GM12878 (cell line): ENCODE measurements around the gene TTLL12. TPM values are rescaled to one million over a fixed set of nuclear protein-coding genes. Genes with fewer than 3 reads are reported as not detected.

Source experiments
- ATAC-seq: fragments of 200-7000 bp; cut with Tn5 transposase; 3 replicates; pipeline ENCODE4 v1.9.1; 2020; ENCODE audit warnings: mild to moderate bottlenecking, moderate library complexity
- BruUV-seq: library from RNA; stranded (reverse); fragments of 400-500 nt; replicated peaks from 2 replicates; lab custom pipeline; 2021; lab: Mats Ljungman, UMichigan
- CTCF ChIA-PET: fragments of 300-600 bp; sonication (Branson Sonifier 250); formaldehyde crosslinking; extraction: SDS; loops from one replicate; lab custom pipeline; 2021; ENCODE audit warnings: inconsistent platforms; lab: Yijun Ruan, JAX
- POLR2A ChIA-PET: fragments of 350-600 bp; formaldehyde crosslinking; extraction: SDS; loops from one replicate; lab custom pipeline; 2021; ENCODE audit warnings: inconsistent platforms; lab: Charles Lee
- RAD21 ChIA-PET: fragments of 300-600 bp; sonication (Branson Sonifier 250); formaldehyde crosslinking; loops from one replicate; lab custom pipeline; 2023; ENCODE audit warnings: antibody characterized with exemption; ENCODE audit not compliant: unreplicated experiment; lab: Charles Lee
- SMC1A ChIA-PET: fragments of 300-600 bp; sonication (Branson Sonifier 250); formaldehyde crosslinking; loops from one replicate; lab custom pipeline; 2023; ENCODE audit not compliant: unreplicated experiment, uncharacterized antibody; lab: Charles Lee
- DNase-seq: peaks from one replicate; pipeline ENCODE4 v3.0.0-alpha.2; 2011; ENCODE audit warnings: low read depth, low spot score
- FAIRE-seq: peaks from 3 replicates; lab custom pipeline; 2011; peaks lifted over from hg19 to GRCh38; lab: Jason Lieb, UNC
- H2AFZ ChIP-seq: 2 replicates; pipeline ENCODE4 v1.6.0; 2011; ENCODE audit warnings: low read depth, low read length, control low read depth; ENCODE audit not compliant: control insufficient read depth
- H3K27ac ChIP-seq: 2 replicates; pipeline ENCODE4 v1.5.1; 2011; ENCODE audit warnings: control low read depth; ENCODE audit not compliant: control insufficient read depth, insufficient read depth
- H3K27me3 ChIP-seq, 2 experiments: replicated peaks in 1 of 2; 2 replicates each; pipeline versions ENCODE4 v1.6.0 to v1.6.1; 2011; ENCODE audit warnings: low read length in 1 of 2; ENCODE audit not compliant: control insufficient read depth in 2 of 2, insufficient read depth in 2 of 2
- H3K36me3 ChIP-seq, 2 experiments: 2 replicates each; pipeline ENCODE4 v1.5.1; 2011; ENCODE audit warnings: low read length in 1 of 2; ENCODE audit not compliant: control insufficient read depth in 2 of 2, insufficient read depth in 2 of 2
- H3K4me1 ChIP-seq: 2 replicates; pipeline ENCODE4 v1.6.1; 2011; ENCODE audit warnings: mild to moderate bottlenecking, low read length, moderate library complexity, mixed read lengths; ENCODE audit not compliant: control insufficient read depth, insufficient read depth
- H3K4me2 ChIP-seq: 2 replicates; pipeline ENCODE4 v1.6.0; 2011; ENCODE audit warnings: control low read depth; ENCODE audit not compliant: control insufficient read depth, insufficient read depth
- H3K4me3 ChIP-seq: fragments of 200-600 bp; sonication (generic); 2 replicates; pipeline ENCODE4 v1.5.1; 2016
- H3K79me2 ChIP-seq: 2 replicates; pipeline ENCODE4 v1.6.0; 2011; ENCODE audit warnings: low read length; ENCODE audit not compliant: control insufficient read depth, insufficient read depth
- H3K9ac ChIP-seq: 2 replicates; pipeline ENCODE4 v1.8.0; 2011; ENCODE audit warnings: low read length, control low read depth, mixed read lengths; ENCODE audit not compliant: control insufficient read depth, insufficient read depth
- H3K9me3 ChIP-seq: replicated peaks from 3 replicates; pipeline ENCODE4 v1.5.1; 2011; ENCODE audit warnings: mild to moderate bottlenecking, low read length; ENCODE audit not compliant: control insufficient read depth, insufficient read depth
- H4K20me1 ChIP-seq: 2 replicates; pipeline ENCODE4 v1.6.0; 2011; ENCODE audit not compliant: control insufficient read depth, insufficient read depth
- BACH1 ChIP-seq: fragments of 450-650 bp; IDR thresholded peaks from 2 replicates; pipeline ENCODE4 v1.6.1; 2017; ENCODE audit warnings: mild to moderate bottlenecking, borderline replicate concordance
- BCLAF1 ChIP-seq: fragments of 450-650 bp; IDR thresholded peaks from 2 replicates; pipeline ENCODE4 v1.6.1; 2017; ENCODE audit warnings: antibody characterized with exemption, mild to moderate bottlenecking, moderate library complexity
- CHD2 ChIP-seq: IDR thresholded peaks from 2 replicates; pipeline ENCODE4 v1.6.1; 2011; ENCODE audit warnings: low read depth, low read length, improper control_type of control experiment, borderline replicate concordance
- CREB1 ChIP-seq: IDR thresholded peaks from 2 replicates; pipeline ENCODE4 v1.6.1; 2012; ENCODE audit warnings: low read depth, mild to moderate bottlenecking, inconsistent platforms
- EED ChIP-seq: sonication (generic); IDR thresholded peaks from 2 replicates; pipeline ENCODE4 v1.6.1; 2016; ENCODE audit warnings: antibody characterized with exemption, low read depth
- ETV6 ChIP-seq, 2 experiments: fragments of 450-650 bp in 1 of 2; IDR thresholded peaks in 1 of 2; conservative IDR thresholded peaks in 1 of 2; 2 replicates each; pipeline ENCODE4 v1.6.1; 2014; ENCODE audit warnings: antibody characterized with exemption in 1 of 2, borderline replicate concordance in 1 of 2, low read depth in 1 of 2, mild to moderate bottlenecking in 1 of 2, moderate library complexity in 1 of 2
- FOS ChIP-seq: IDR thresholded peaks from 3 replicates; pipeline ENCODE4 v1.6.1; 2011; ENCODE audit warnings: borderline replicate concordance; ENCODE audit not compliant: insufficient read length; ENCODE audit errors: extremely low read depth
- FOXM1 ChIP-seq: IDR thresholded peaks from 2 replicates; pipeline ENCODE4 v1.6.1; 2012; ENCODE audit warnings: low read depth, mild to moderate bottlenecking, inconsistent platforms, low read length, moderate library complexity
- HDAC2 ChIP-seq: fragments of 200-600 bp; sonication (generic); IDR thresholded peaks from 2 replicates; pipeline ENCODE4 v1.6.1; 2017
- KLF5 ChIP-seq: fragments of 450-650 bp; IDR thresholded peaks from 2 replicates; pipeline ENCODE4 v1.6.1; 2014; ENCODE audit warnings: mild to moderate bottlenecking; ENCODE audit not compliant: partially characterized antibody
- MTA3 ChIP-seq: IDR thresholded peaks from 2 replicates; pipeline ENCODE4 v1.6.1; 2012; ENCODE audit warnings: low read length, inconsistent platforms, borderline replicate concordance
- NR2F1 ChIP-seq: fragments of 450-650 bp; conservative IDR thresholded peaks from 2 replicates; pipeline ENCODE4 v1.6.1; 2017; ENCODE audit warnings: mild to moderate bottlenecking
- PAX8 ChIP-seq: fragments of 450-650 bp; IDR thresholded peaks from 2 replicates; pipeline ENCODE4 v1.6.1; 2017; ENCODE audit warnings: mild to moderate bottlenecking, moderate library complexity
- RBBP5 ChIP-seq: fragments of 200-600 bp; sonication (generic); conservative IDR thresholded peaks from 2 replicates; pipeline ENCODE4 v1.6.1; 2016
- RCOR1 ChIP-seq: conservative IDR thresholded peaks from 2 replicates; pipeline ENCODE4 v1.6.1; 2012; ENCODE audit warnings: low read depth, low read length, improper control_type of control experiment
- SMC3 ChIP-seq: IDR thresholded peaks from 2 replicates; pipeline ENCODE4 v1.6.1; 2011; ENCODE audit warnings: low read length, improper control_type of control experiment, borderline replicate concordance
- SP1 ChIP-seq: IDR thresholded peaks from one replicate; pipeline ENCODE4 v1.6.1; 2011; ENCODE audit warnings: low read depth, low read length
- TCF12 ChIP-seq: IDR thresholded peaks from 2 replicates; pipeline ENCODE4 v1.6.1; 2011; ENCODE audit warnings: low read depth, mild to moderate bottlenecking, low read length
- WGBS: methylation state at CpG from one replicate; pipeline ENCODE4 v1.1.6; 2016; ENCODE audit warnings: low lambda C conversion rate; ENCODE audit not compliant: insufficient replicate concordance, insufficient coverage; ENCODE audit errors: missing lambda C conversion rate; 5-methylcytosine and 5-hydroxymethylcytosine counted together
- in situ Hi-C: fragments of 300-500 bp; cut with MboI; formaldehyde crosslinking; loops from 9 replicates; pipeline ENCODE4 v1.14.3; 2018; ENCODE audit warnings: mixed read lengths
- intact Hi-C: fragments of 100-400 bp; cut with micrococcal nuclease; formaldehyde crosslinking; loops from one replicate; pipeline ENCODE4 v1.14.2; 2022; ENCODE audit not compliant: unreplicated experiment
- polyA plus RNA-seq, 11 experiments: library from polyadenylated mRNA; depleted of rRNA in 4 of 11; unstranded in 6 of 11; stranded (reverse) in 5 of 11; fragments of >200 nt; fragmentation: Nextera tagmentation in 4 of 11; fragmentation: Illumina TruSeq in 1 of 11; extraction: Ambion mirVana in 4 of 11; extraction: Trizol in 1 of 11; gene quantifications; 1 replicate in 1 of 11; 2 replicates in 10 of 11; pipeline versions ENCODE4 v1.2.1 to v1.2.3, GENCODE V29; 2011 to 2016; ENCODE audit warnings: inconsistent platforms in 2 of 11, missing spikeins in 2 of 11, low read depth in 1 of 11
- total RNA-seq, 4 experiments: library from RNA; depleted of rRNA in 3 of 4; stranded (reverse); fragments of >200 nt in 3 of 4; fragmentation: Illumina TruSeq in 1 of 4; extraction: Trizol in 1 of 4; gene quantifications; 2 replicates each; pipeline versions ENCODE4 v1.2.1 to v1.2.3, GENCODE V29; 2013 to 2021
- TF ChIP-seq, protein P1 (sequence below): fragments of 450-650 bp; IDR thresholded peaks from 2 replicates; pipeline ENCODE4 v1.6.1; 2016; ENCODE audit warnings: mild to moderate bottlenecking
- TF ChIP-seq, protein P2 (sequence below): IDR thresholded peaks from 2 replicates; pipeline ENCODE4 v1.6.1; 2011; ENCODE audit warnings: low read depth, mild to moderate bottlenecking, low read length, moderate library complexity, borderline replicate concordance; ENCODE audit errors: extremely low read depth

The TTLL12 gene
- total and polyA plus RNA-seq, 10 of the 15 experiments (the other 5 are each of a cell fraction or from before 2014, with no cell fraction given) = 1.00 to 89.8 (median 38.5) TPM

DNA sequence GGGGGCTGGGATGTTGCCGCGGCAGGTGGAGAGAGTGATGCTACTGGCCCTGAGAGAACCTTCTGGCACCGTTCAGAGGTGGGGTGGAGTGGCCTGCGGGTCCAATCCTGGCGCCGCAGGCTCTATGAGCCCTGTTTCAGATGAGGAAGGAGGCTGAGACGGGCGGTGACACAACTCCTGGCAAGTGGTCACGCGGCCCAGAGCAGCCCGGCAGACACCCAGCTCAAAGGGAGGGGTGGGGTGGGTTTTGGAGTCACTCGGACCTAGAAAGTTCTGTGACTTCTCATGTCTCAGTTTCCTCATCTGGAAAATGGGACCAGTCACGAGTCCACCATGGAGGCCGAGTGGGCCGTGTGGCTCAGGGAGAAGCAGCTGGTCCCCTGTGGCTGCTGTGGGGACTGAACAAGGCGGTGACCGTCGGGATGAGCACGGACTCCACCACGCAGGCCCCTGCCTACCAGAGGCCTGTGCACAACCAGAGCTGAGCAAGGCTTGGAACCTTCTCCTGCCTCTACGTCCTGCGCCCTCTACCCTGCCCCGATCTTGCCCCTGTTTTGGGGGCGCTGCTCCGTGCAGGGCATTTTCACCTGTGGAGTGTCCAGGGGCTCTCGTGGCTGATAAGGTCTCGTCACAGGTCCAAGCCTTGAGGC, 31.9 kb downstream of the TTLL12 start:
- BruUV-seq = no TSS peak
- no peak overlapping the region for H3K27ac ChIP-seq
- H4K20me1 ChIP-seq = no peaks in the 10 kb centered on the region
- H3K9ac ChIP-seq = no peak overlapping the region
- no peak overlapping the region for H3K4me3 ChIP-seq
- no peaks in the 10 kb centered on the region; the same call in 1 of the 2 replicates for H3K79me2 ChIP-seq
- H3K4me2 ChIP-seq = no peak overlapping the region
- H3K36me3 ChIP-seq = no peaks in the 10 kb centered on the region
- intact Hi-C loops = no loop called here
- no peak for ATAC-seq
- 94% methylated on average over 27 of the region's 27 CpGs for WGBS
- in situ Hi-C loops = no loop called here
- peaks cover 8% of the 10 kb centered on the region for H3K4me1 ChIP-seq
- ChIA-PET CTCF (no interaction called here), RAD21 (no interaction called here), POLR2A (interaction anchor here (0.6 kb wide), 1 partner anchor 10 kb away, joined by 3 read pairs; no protein-coding TSS in a partner anchor), SMC1A (no interaction called here)
- no peak for DNase-seq
- TF ChIP-seq ETV6 (conservative IDR thresholded peaks at IDR 0.05 in 1 of 2, IDR thresholded peaks at IDR 0.05 in 1 of 2; ENCODE audit: borderline replicate concordance in 1 of 2, low read depth in 1 of 2) (no peak), CHD2 (no peak), PAX8 (no peak), FOXM1 (no peak), MTA3 (no peak), KLF5 (no peak), CREB1 (no peak), BCLAF1 (no peak), SMC3 (no peak), SP1 (no peak), RCOR1 (no peak), BACH1 (no peak), TCF12 (no peak), HDAC2 (no peak), FOS (no peak), EED (no peak), RBBP5 (no peak), NR2F1 (no peak)
- TF ChIP-seq, protein P1, sequence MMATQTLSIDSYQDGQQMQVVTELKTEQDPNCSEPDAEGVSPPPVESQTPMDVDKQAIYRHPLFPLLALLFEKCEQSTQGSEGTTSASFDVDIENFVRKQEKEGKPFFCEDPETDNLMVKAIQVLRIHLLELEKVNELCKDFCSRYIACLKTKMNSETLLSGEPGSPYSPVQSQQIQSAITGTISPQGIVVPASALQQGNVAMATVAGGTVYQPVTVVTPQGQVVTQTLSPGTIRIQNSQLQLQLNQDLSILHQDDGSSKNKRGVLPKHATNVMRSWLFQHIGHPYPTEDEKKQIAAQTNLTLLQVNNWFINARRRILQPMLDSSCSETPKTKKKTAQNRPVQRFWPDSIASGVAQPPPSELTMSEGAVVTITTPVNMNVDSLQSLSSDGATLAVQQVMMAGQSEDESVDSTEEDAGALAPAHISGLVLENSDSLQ = no peak
- TF ChIP-seq, protein P2, sequence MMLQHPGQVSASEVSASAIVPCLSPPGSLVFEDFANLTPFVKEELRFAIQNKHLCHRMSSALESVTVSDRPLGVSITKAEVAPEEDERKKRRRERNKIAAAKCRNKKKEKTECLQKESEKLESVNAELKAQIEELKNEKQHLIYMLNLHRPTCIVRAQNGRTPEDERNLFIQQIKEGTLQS = no peak
- H2AFZ ChIP-seq = no peak overlapping the region
- no peak for FAIRE-seq
- H3K9me3 ChIP-seq = no peaks in the 10 kb centered on the region
- H3K27me3 ChIP-seq = no peaks in the 10 kb centered on the region; a peak in 1 of 4 replicates
